Lower leg skin (tissue), 4 donors: ENCODE measurements around the gene TYMS. TPM values are rescaled to one million over a fixed set of nuclear protein-coding genes. Genes with fewer than 3 reads are reported as not detected.

Source experiments
- DNase-seq, 2 donors: peaks; one replicate each; pipeline ENCODE4 v3.0.0-alpha.2; 2019; ENCODE audit warnings: low spot score in 2 of 2
- H3K4me3 ChIP-seq: fragments of 200-600 bp; sonication (generic); 2 replicates; pipeline ENCODE4 v1.5.1; 2017; ENCODE audit warnings: mild to moderate bottlenecking, low read depth; ENCODE audit not compliant: poor library complexity, severe bottlenecking
- POLR2A ChIP-seq, 2 donors: fragments of 450-650 bp; IDR thresholded peaks; one replicate each; pipeline ENCODE4 v1.6.1; 2016 to 2017; ENCODE audit warnings: antibody characterized with exemption in 2 of 2, mild to moderate bottlenecking in 1 of 2, moderate library complexity in 1 of 2
- WGBS, 2 donors: methylation state at CpG; one replicate each; pipeline ENCODE4 v1.1.5; 2018; 5-methylcytosine and 5-hydroxymethylcytosine counted together
- intact Hi-C: fragments of 100-400 bp; cut with DNase I; formaldehyde crosslinking; loops from one replicate; pipeline ENCODE4 v1.15.0; 2023; ENCODE audit warnings: low total_unique reads
- total RNA-seq, 4 donors: library from RNA; depleted of rRNA; stranded (reverse); fragments of >200 nt; gene quantifications; one replicate each; pipeline ENCODE4 v1.1.0, GENCODE V29; 2016
- TF ChIP-seq, protein P1 (sequence below), 3 donors: fragments of 450-650 bp; IDR thresholded peaks; one replicate each; pipeline ENCODE4 v1.5.1; 2016; ENCODE audit warnings: antibody characterized with exemption in 3 of 3, mild to moderate bottlenecking in 3 of 3, moderate library complexity in 2 of 3

TYMS gene
- total RNA-seq, 4 donors from 2014 or later, result 0.57 to 9.9 (median 2.5) TPM

- WGBS, 2 donors, result 94 to 97% methylated on average over 10 of the region's 10 CpGs
- no peak overlapping the region for H3K4me3 ChIP-seq
Measured at GRCh38 chr18:708096-708495, 50.6 kb downstream of the TYMS start.

DNA sequence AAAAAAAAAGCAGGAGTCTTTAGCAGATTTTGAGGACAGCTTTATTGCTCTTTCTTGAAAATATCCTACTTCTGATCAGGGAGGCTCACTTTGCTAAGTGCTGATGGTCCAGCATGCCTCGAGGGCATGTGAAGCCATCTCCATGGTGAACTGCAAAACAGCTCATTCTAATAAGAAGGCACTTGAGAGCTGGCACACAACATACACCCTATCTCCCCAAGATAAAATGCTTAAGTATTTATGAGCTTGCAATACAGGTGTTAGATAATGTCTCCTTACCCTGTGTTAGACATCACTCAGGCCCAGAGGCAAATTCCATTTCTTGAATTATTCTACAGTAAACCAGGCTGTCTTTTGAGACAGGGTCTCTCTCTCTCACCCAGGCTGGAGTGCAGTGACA is 52.3 kb downstream of the TYMS start:
- 75 to 83% methylated on average over 1 of the region's 1 CpG for WGBS, 2 donors
- intact Hi-C loops, result loop anchor here (10.0 kb wide), 1 partner anchor 125 kb away; no protein-coding TSS in a partner anchor

More at GRCh38 chr18:708096-708495, 50.6 kb downstream of the TYMS start:
- TF ChIP-seq POLR2A (IDR thresholded peaks at IDR 0.05), result no peak
- TF ChIP-seq, protein P1, sequence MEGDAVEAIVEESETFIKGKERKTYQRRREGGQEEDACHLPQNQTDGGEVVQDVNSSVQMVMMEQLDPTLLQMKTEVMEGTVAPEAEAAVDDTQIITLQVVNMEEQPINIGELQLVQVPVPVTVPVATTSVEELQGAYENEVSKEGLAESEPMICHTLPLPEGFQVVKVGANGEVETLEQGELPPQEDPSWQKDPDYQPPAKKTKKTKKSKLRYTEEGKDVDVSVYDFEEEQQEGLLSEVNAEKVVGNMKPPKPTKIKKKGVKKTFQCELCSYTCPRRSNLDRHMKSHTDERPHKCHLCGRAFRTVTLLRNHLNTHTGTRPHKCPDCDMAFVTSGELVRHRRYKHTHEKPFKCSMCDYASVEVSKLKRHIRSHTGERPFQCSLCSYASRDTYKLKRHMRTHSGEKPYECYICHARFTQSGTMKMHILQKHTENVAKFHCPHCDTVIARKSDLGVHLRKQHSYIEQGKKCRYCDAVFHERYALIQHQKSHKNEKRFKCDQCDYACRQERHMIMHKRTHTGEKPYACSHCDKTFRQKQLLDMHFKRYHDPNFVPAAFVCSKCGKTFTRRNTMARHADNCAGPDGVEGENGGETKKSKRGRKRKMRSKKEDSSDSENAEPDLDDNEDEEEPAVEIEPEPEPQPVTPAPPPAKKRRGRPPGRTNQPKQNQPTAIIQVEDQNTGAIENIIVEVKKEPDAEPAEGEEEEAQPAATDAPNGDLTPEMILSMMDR (IDR thresholded peaks at IDR 0.05), result no peak
- intact Hi-C loops, result no loop called here
- DNase-seq, result no peak

GRCh38 chr18:710418-711300 is 53.2 kb downstream of the TYMS start:
- H3K4me3 ChIP-seq, result no peak overlapping the region
- no peak for DNase-seq
- intact Hi-C loops, result loop anchor here (10.0 kb wide), 1 partner anchor 124 kb away; no protein-coding TSS in a partner anchor
- 68 to 81% methylated on average over 3 of the region's 3 CpGs for WGBS, 2 donors
- TF ChIP-seq POLR2A (IDR thresholded peaks at IDR 0.05), result no peak
- TF ChIP-seq, protein P1 (IDR thresholded peaks at IDR 0.05), result no peak

More for the DNA sequence above, 52.3 kb downstream of the TYMS start:
- TF ChIP-seq, protein P1 (IDR thresholded peaks at IDR 0.05), result no peak
- no peak for TF ChIP-seq POLR2A (IDR thresholded peaks at IDR 0.05)
- no peak overlapping the region for H3K4me3 ChIP-seq
- DNase-seq, result no peak

GRCh38 chr18:711310-711656 is 53.8 kb downstream of the TYMS start:
- intact Hi-C loops, result loop anchor here (10.0 kb wide), 1 partner anchor 124 kb away; no protein-coding TSS in a partner anchor

GRCh38 chr18:711657-712400 is 54.4 kb downstream of the TYMS start:
- peak; percentile 81 to 96 for DNase-seq
- intact Hi-C loops, result loop anchor here (10.0 kb wide), 1 partner anchor 123 kb away; no protein-coding TSS in a partner anchor
- no peak for TF ChIP-seq POLR2A (IDR thresholded peaks at IDR 0.05)
- TF ChIP-seq, protein P1 (IDR thresholded peaks at IDR 0.05), result no peak
- 0 to 1% methylated on average over 39 to 40 of the region's 42 CpGs for WGBS, 2 donors
- peak overlapping the region; percentile 54 for H3K4me3 ChIP-seq

More at GRCh38 chr18:711310-711656, 53.8 kb downstream of the TYMS start:
- TF ChIP-seq, protein P1 (IDR thresholded peaks at IDR 0.05), result no peak
- no peak for TF ChIP-seq POLR2A (IDR thresholded peaks at IDR 0.05)
- no peak for DNase-seq
- peak overlapping the region; percentile 54 for H3K4me3 ChIP-seq
- whole genome bisulfite sequencing, 2 donors, result 7 to 8% methylated on average over 8 of the region's 8 CpGs
